ENCODE results near the gene ZSCAN10.

The ZSCAN10 gene

GRCh38 chr16:3133844-3134243, 34.8 kb upstream of the ZSCAN10 start:
- DNase-seq, result no peak

- peak; percentile 58 for DNase-seq
These were observed 32.8 kb upstream of the ZSCAN10 start for GRCh38 chr16:3131755-3132377.

GRCh38 chr16:3129137-3130131, 30.3 kb upstream of the ZSCAN10 start:
- peak; percentile 88 for DNase-seq

- no peak for DNase-seq
These were observed 28.7 kb upstream of the ZSCAN10 start for GRCh38 chr16:3127745-3128144.

GRCh38 chr16:3123986-3124886, 25.1 kb upstream of the ZSCAN10 start:
- peak; percentile 99 for DNase-seq

- DNase-seq, result no peak
These were observed 24.0 kb upstream of the ZSCAN10 start for GRCh38 chr16:3122926-3123570.

GRCh38 chr16:3121851-3122467, 22.9 kb upstream of the ZSCAN10 start:
- no peak for DNase-seq

GRCh38 chr16:3120435-3120834, 21.3 kb upstream of the ZSCAN10 start:
- DNase-seq, result no peak

- DNase-seq, result no peak
These were observed 20.8 kb upstream of the ZSCAN10 start for GRCh38 chr16:3119701-3120408.

- DNase-seq, result no peak
These were observed 20.2 kb upstream of the ZSCAN10 start for GRCh38 chr16:3119286-3119685.

GRCh38 chr16:3118846-3119245, 19.8 kb upstream of the ZSCAN10 start:
- no peak for DNase-seq

- DNase-seq, result no peak
These were observed 19.2 kb upstream of the ZSCAN10 start for GRCh38 chr16:3118204-3118790.

- DNase-seq, result no peak
These were observed 16.5 kb upstream of the ZSCAN10 start for GRCh38 chr16:3115561-3115960.

GRCh38 chr16:3115003-3115402, 15.9 kb upstream of the ZSCAN10 start:
- no peak for DNase-seq

GRCh38 chr16:3113765-3114479, 14.8 kb upstream of the ZSCAN10 start:
- DNase-seq, result peak; percentile 18

- no peak for DNase-seq
These were observed 13.9 kb upstream of the ZSCAN10 start for GRCh38 chr16:3112881-3113574.

- no peak for DNase-seq
These were observed 13.2 kb upstream of the ZSCAN10 start, which contains the start of gene ZNF205 for GRCh38 chr16:3112058-3112880. ZNF205 (plus strand) TSS chr16:3112586; CDS start chr16:3113431, 845 bp downstream.

GRCh38 chr16:3106205-3106928, 7.3 kb upstream of the ZSCAN10 start:
- DNase-seq, result peak; percentile 94
